KOPT-K1 (cell line): ENCODE data around the gene MCTP2.

Source experiments
- H3K27ac ChIP-seq: fragments of 200-600 bp; sonication (generic); 2 replicates; pipeline ENCODE4 v1.5.1; 2016; ENCODE audit warnings: antibody characterized with exemption, mild to moderate bottlenecking, low read depth, low read length; ENCODE audit not compliant: poor library complexity, severe bottlenecking
- H3K36me3 ChIP-seq: fragments of 200-600 bp; sonication (generic); 2 replicates; pipeline ENCODE4 v1.5.1; 2017; ENCODE audit warnings: antibody characterized with exemption, mild to moderate bottlenecking, low read length, moderate library complexity; ENCODE audit not compliant: insufficient read depth
- H3K9me3 ChIP-seq: fragments of 200-600 bp; sonication (generic); 2 replicates; pipeline ENCODE4 v1.5.1; 2017; ENCODE audit warnings: antibody characterized with exemption, low read length, mild to moderate bottlenecking; ENCODE audit not compliant: insufficient read depth, poor library complexity, severe bottlenecking

MCTP2 gene

DNA sequence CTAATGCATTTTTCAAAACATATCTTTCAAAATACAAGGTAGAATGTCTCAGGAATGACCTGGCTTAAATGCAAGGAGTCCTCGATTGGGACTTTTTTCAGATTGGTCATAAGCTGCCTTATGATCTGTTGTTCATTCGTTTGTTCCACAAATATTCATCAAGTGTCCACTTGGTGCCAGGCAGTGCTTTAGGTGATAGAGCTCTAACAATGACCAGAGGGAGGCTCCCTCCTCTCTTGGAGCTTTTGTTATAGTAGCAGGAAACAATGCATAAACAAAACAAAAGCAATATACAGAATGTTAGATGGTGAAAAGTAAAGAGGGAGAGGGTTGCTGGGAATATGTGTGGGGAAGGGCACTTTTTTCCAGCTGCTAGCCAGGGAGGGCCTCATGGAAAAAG, 156.1 kb downstream of the MCTP2 start:
- Histone ChIP-seq H3K9me3 (no peaks in the 10 kb centered on the region), H3K27ac (no peak overlapping the region), H3K36me3 (no peaks in the 10 kb centered on the region)

GRCh38 chr15:94387849-94388441, 156.6 kb downstream of the MCTP2 start:
- H3K9me3 ChIP-seq = no peaks in the 10 kb centered on the region
- H3K36me3 ChIP-seq = no peaks in the 10 kb centered on the region
- no peak overlapping the region for H3K27ac ChIP-seq

DNA sequence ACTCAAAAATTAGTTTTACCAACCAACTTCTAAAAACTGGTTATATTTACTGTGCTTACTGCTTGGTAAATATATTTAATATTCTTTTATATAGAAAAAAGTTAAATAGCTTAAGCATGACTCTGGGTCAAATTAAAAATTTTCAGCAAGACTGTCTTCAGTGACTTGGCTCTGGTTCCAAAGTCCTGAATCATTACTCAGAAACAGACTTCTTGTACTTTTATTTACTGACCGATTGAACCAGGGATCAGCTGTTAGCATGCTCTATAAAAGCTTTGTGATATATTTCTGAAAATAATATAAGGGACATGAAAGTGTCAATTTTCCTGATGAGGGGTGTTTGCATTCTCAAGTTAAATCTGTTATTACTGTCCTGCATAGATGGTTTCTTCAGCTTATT, 164.3 kb downstream of the MCTP2 start:
- Histone ChIP-seq H3K9me3 (no peaks in the 10 kb centered on the region), H3K36me3 (no peaks in the 10 kb centered on the region), H3K27ac (no peak overlapping the region)

DNA sequence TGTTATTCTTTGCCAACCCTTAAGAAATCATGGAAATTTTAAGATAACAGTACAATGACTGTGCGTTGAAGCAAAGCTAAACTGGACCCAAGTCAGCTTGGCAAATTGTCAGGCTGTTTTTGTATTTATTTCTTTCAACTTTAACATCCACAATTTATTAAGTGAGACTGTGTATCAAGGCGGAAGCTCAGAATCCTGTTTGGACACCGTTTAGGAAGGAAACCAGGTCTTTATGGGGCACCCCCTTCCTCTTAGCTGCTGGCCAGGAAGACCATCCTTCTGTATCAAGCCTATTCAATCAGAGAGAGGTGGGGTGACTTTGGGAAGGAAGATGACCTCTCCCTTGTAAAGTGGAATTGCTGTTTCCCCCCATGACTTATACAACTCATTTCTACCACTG, 166.0 kb downstream of the MCTP2 start:
- no peaks in the 10 kb centered on the region for H3K9me3 ChIP-seq
- no peak overlapping the region for H3K27ac ChIP-seq
- no peaks in the 10 kb centered on the region for H3K36me3 ChIP-seq

DNA sequence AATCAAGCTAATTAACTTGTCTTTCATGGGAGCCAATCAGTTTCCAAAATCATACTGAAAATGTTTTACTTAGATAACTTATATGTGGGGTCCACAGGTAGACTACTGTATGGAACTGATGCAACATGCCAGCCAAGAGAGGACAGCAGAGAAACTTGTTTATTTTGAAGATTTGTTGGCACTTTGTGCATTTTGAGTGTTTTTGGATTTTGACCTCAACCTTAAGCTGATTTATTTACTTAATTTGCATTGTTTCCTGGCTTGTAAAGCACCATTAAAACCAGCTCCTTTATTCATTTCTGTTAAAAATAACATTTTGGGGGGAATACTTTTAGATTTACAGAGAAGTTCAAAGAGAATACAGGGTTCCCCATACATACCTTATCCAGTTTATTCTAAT, 166.6 kb downstream of the MCTP2 start:
- Histone ChIP-seq H3K9me3 (no peaks in the 10 kb centered on the region), H3K36me3 (no peaks in the 10 kb centered on the region), H3K27ac (no peak overlapping the region)

GRCh38 chr15:94400526-94401298, 169.4 kb downstream of the MCTP2 start:
- Histone ChIP-seq H3K27ac (no peak overlapping the region), H3K9me3 (no peaks in the 10 kb centered on the region), H3K36me3 (no peaks in the 10 kb centered on the region)

- Histone ChIP-seq H3K27ac (no peak overlapping the region), H3K9me3 (no peaks in the 10 kb centered on the region), H3K36me3 (no peaks in the 10 kb centered on the region)
These were observed 172.0 kb downstream of the MCTP2 start for GRCh38 chr15:94403331-94403730.

DNA sequence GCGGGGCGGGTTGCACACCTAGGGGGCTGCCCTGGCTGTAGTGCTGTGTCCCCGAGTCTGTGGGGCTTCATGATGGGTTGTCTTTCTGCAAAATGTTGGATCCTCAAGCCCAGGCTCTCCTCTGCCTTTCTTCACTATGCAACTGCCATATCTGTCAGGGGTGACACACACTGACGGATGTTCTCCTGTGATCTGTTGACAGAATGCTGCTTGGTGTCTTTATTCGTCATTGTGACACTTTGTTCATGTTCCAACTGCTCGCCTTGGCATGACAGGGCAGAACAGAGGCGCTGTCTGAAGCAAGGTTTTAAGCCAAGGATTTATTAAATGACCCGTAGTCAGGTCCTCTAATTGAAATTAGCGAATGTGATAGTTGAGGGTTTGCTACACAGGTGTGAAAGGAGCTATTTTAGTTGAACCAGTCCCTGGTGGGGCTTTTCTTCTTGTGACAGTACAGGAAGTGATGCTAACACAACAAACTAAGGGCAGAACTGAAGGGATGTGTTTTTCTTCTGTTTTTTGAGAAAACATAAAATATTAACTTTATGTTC, 173.4 kb downstream of the MCTP2 start:
- H3K27ac ChIP-seq = no peak overlapping the region
- no peaks in the 10 kb centered on the region for H3K9me3 ChIP-seq
- H3K36me3 ChIP-seq = no peaks in the 10 kb centered on the region

- Histone ChIP-seq H3K36me3 (no peaks in the 10 kb centered on the region), H3K27ac (no peak overlapping the region)
These were observed 179.9 kb downstream of the MCTP2 start for GRCh38 chr15:94411285-94411684.

GRCh38 chr15:94411846-94412245, 180.5 kb downstream of the MCTP2 start:
- Histone ChIP-seq H3K27ac (no peak overlapping the region), H3K36me3 (no peaks in the 10 kb centered on the region), H3K9me3 (no peaks in the 10 kb centered on the region)

More at GRCh38 chr15:94411285-94411684, 179.9 kb downstream of the MCTP2 start:
- H3K9me3 ChIP-seq = no peaks in the 10 kb centered on the region

- Histone ChIP-seq H3K27ac (no peak overlapping the region), H3K9me3 (no peaks in the 10 kb centered on the region), H3K36me3 (no peaks in the 10 kb centered on the region)
These were observed 181.8 kb downstream of the MCTP2 start for GRCh38 chr15:94412979-94413746.

DNA sequence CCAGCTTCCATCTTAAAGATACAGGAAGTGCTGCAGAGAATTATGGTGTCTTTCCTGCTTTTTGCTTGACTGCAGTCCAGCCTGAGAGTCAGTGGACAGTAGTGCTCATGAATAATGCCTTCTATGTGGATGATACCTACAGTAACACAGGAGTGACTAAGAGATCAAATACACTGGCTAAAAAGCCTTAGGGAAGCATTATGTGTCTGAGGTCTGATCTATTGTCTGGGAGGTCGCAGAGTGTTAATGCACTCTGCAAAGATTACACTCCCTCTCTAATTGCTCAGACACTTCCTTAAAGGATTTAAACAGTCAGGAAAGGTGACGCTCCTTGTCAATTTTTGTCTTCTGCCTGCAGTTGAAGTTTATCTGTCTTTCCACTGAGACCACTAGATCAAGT, 183.6 kb downstream of the MCTP2 start:
- no peaks in the 10 kb centered on the region for H3K9me3 ChIP-seq

DNA sequence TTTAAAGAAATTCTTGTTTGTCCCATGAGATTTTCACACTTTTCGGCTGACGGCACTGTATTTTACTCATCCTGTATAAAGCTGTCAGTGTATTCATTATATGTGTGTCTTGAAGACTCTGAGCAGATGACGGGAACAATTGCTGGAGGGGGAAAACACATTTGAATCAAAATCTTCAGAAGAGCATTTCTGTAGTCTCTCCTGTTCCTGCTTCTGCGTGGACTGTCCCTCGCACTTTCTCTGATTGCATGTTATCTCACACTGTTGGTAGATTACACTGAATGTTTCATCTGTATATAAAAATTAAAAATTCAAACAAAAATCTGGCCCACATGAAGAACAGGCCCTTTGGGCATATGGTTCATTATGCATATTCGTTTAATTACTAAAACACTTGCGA, 184.9 kb downstream of the MCTP2 start:
- no peaks in the 10 kb centered on the region for H3K36me3 ChIP-seq
- no peak overlapping the region for H3K27ac ChIP-seq
- H3K9me3 ChIP-seq = no peaks in the 10 kb centered on the region

More for the DNA sequence above, 183.6 kb downstream of the MCTP2 start:
- Histone ChIP-seq H3K36me3 (no peaks in the 10 kb centered on the region), H3K27ac (no peak overlapping the region)

DNA sequence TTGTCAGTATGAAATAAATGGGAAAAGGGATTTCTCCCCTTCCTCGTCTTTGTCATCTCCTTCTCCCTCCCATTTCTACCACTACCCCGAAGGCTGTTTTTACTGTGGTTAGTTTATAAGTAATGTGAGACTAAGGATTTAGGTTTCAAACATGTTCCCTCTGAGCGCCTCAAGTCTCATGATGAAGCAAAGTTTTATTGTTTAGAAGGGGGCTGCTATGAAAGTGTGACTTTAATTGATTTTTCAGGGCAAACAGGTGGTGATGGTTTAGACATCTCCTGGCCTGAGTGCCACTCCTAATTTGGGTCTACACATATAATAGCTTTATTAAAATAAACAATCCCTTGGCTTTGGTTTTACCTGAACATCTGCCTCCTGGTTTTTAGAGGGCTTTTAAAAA, 185.5 kb downstream of the MCTP2 start:
- no peaks in the 10 kb centered on the region for H3K36me3 ChIP-seq
- no peak overlapping the region for H3K27ac ChIP-seq
- H3K9me3 ChIP-seq = no peaks in the 10 kb centered on the region
